SK-N-SH (cell line): ENCODE measurements around the gene YWHAE. TPM values are rescaled to one million over a fixed set of nuclear protein-coding genes. Genes with fewer than 3 reads are reported as not detected.

ENCODE experiments used
- CTCF ChIA-PET: fragments of 300-600, 350-600 bp; formaldehyde crosslinking; extraction: SDS; loops from one replicate; lab custom pipeline; 2021; lab: Yijun Ruan, JAX
- POLR2A ChIA-PET: fragments of 350-600 bp; sonication (Branson Sonifier 250); formaldehyde crosslinking; extraction: SDS; loops from one replicate; lab custom pipeline; 2020; ENCODE audit warnings: antibody characterized with exemption, inconsistent platforms; lab: Yijun Ruan, JAX
- DNase-seq: peaks from one replicate; pipeline ENCODE4 v3.0.0; 2012
- H2AFZ ChIP-seq: fragments of 200-600 bp; sonication (generic); 2 replicates; pipeline ENCODE4 v1.8.1; 2016; ENCODE audit warnings: antibody characterized with exemption, mild to moderate bottlenecking, low read depth
- H3F3A ChIP-seq: fragments of 200-600 bp; sonication (generic); replicated peaks from 2 replicates; pipeline ENCODE3; 2016; ENCODE audit warnings: antibody characterized with exemption, mild to moderate bottlenecking; ENCODE audit not compliant: insufficient read depth
- H3K27ac ChIP-seq, 2 experiments: fragments of 200-500 bp in 1 of 2; fragments of 200-600 bp in 1 of 2; sonication (Bioruptor generic) in 1 of 2; sonication (generic), shearing (Covaris generic) in 1 of 2; 2 replicates each; pipeline versions ENCODE4 v1.5.1 to v1.6.1; 2014 to 2016; ENCODE audit warnings: low read depth in 2 of 2, inconsistent platforms in 1 of 2, low read length in 1 of 2, mild to moderate bottlenecking in 1 of 2, mixed read lengths in 1 of 2
- H3K27me3 ChIP-seq: fragments of 200-600 bp; sonication (generic), shearing (Covaris generic); 2 replicates; pipeline ENCODE4 v1.6.1; 2016; ENCODE audit warnings: mixed run types; ENCODE audit not compliant: insufficient read depth
- H3K36me3 ChIP-seq, 2 experiments: fragments of 200-500 bp in 1 of 2; fragments of 200-600 bp in 1 of 2; sonication (Bioruptor generic) in 1 of 2; sonication (generic) in 1 of 2; replicated peaks in 1 of 2; 2 replicates each; pipeline versions ENCODE3 to v1.5.1; 2014 to 2016; ENCODE audit warnings: low read length in 1 of 2, mild to moderate bottlenecking in 1 of 2; ENCODE audit not compliant: insufficient read depth in 2 of 2, control insufficient read depth in 1 of 2
- H3K4me1 ChIP-seq, 2 experiments: fragments of 200-500 bp in 1 of 2; fragments of 200-600 bp in 1 of 2; sonication (Bioruptor generic) in 1 of 2; sonication (generic), shearing (Covaris generic) in 1 of 2; 2 replicates each; pipeline versions ENCODE4 v1.5.1 to v1.6.1; 2014 to 2016; ENCODE audit warnings: low read depth in 1 of 2, low read length in 1 of 2, mixed run types in 1 of 2; ENCODE audit not compliant: insufficient read depth in 2 of 2, control insufficient read depth in 1 of 2
- H3K4me2 ChIP-seq: fragments of 200-600 bp; sonication (generic), shearing (Covaris generic); 2 replicates; pipeline ENCODE4 v1.6.1; 2017; ENCODE audit warnings: mixed run types
- H3K4me3 ChIP-seq, 2 experiments: fragments of 200-500 bp in 1 of 2; fragments of 200-600 bp in 1 of 2; sonication (Bioruptor generic) in 1 of 2; sonication (generic), shearing (Covaris generic) in 1 of 2; 2 replicates each; pipeline versions ENCODE4 v1.5.1 to v1.8.1; 2014 to 2016; ENCODE audit warnings: low read depth in 2 of 2, inconsistent platforms in 1 of 2, low read length in 1 of 2, mild to moderate bottlenecking in 1 of 2, mixed read lengths in 1 of 2, moderate library complexity in 1 of 2
- H3K79me2 ChIP-seq: fragments of 200-600 bp; sonication (generic); 2 replicates; pipeline ENCODE4 v1.8.1; 2017; ENCODE audit warnings: mild to moderate bottlenecking; ENCODE audit not compliant: insufficient read depth
- H3K9ac ChIP-seq: fragments of 200-600 bp; sonication (generic); 2 replicates; pipeline ENCODE4 v1.6.1; 2017; ENCODE audit warnings: mixed run types
- H3K9me2 ChIP-seq: fragments of 200-600 bp; sonication (generic); 2 replicates; pipeline ENCODE4 v1.6.1; 2017; ENCODE audit warnings: mixed run types
- H3K9me3 ChIP-seq: fragments of 200-600 bp; sonication (generic); 2 replicates; pipeline ENCODE4 v1.6.1; 2017; ENCODE audit warnings: mixed run types, mild to moderate bottlenecking, moderate library complexity
- H4K20me1 ChIP-seq: fragments of 200-600 bp; sonication (generic); 2 replicates; pipeline ENCODE4 v1.6.1; 2017; ENCODE audit warnings: mild to moderate bottlenecking, mixed run types; ENCODE audit not compliant: insufficient read depth
- CHD2 ChIP-seq: fragments of 150-350 bp; IDR thresholded peaks from 2 replicates; pipeline ENCODE4 v1.6.1; 2018; ENCODE audit warnings: low read length; ENCODE audit not compliant: partially characterized antibody
- ELF1 ChIP-seq: IDR thresholded peaks from 2 replicates; pipeline ENCODE4 v1.4.0; 2012
- EP300 ChIP-seq, 2 experiments: IDR thresholded peaks; 2 replicates each; pipeline versions ENCODE4 v1.4.0 to v1.6.1; 2012; ENCODE audit warnings: borderline replicate concordance in 1 of 2, low read depth in 1 of 2, low read length in 1 of 2
- EZH2phosphoT487 ChIP-seq: fragments of 200-600 bp; sonication (generic); IDR thresholded peaks from 2 replicates; pipeline ENCODE4 v1.6.1; 2017; ENCODE audit warnings: low read depth, mixed run types, mild to moderate bottlenecking, antibody characterized with exemption, moderate library complexity, borderline replicate concordance
- FOSL2 ChIP-seq: IDR thresholded peaks from 2 replicates; pipeline ENCODE4 v1.4.0; 2012; ENCODE audit warnings: low read depth, mild to moderate bottlenecking, moderate library complexity, borderline replicate concordance
- FOXJ3 ChIP-seq: sonication (generic); formaldehyde crosslinking; IDR thresholded peaks from 2 replicates; pipeline ENCODE4 v1.5.1; 2020; ENCODE audit warnings: mild to moderate bottlenecking, missing genetic modification reagents
- GATA2 ChIP-seq: sonication (generic); formaldehyde crosslinking; IDR thresholded peaks from 2 replicates; pipeline ENCODE4 v1.5.0; 2020; ENCODE audit warnings: mild to moderate bottlenecking, missing genetic modification reagents
- JUND ChIP-seq: IDR thresholded peaks from 2 replicates; pipeline ENCODE4 v1.4.0; 2012
- MEF2A ChIP-seq: IDR thresholded peaks from 2 replicates; pipeline ENCODE4 v1.4.0; 2012; ENCODE audit warnings: low read depth, borderline replicate concordance
- RAD21 ChIP-seq: IDR thresholded peaks from 2 replicates; pipeline ENCODE4 v1.6.1; 2012; ENCODE audit warnings: mild to moderate bottlenecking, low read length
- RFX5 ChIP-seq: IDR thresholded peaks from 2 replicates; pipeline ENCODE4 v1.6.1; 2012; ENCODE audit warnings: mild to moderate bottlenecking, improper control_type of control experiment, low read length
- RXRA ChIP-seq: IDR thresholded peaks from 2 replicates; pipeline ENCODE4 v1.4.0; 2012; ENCODE audit warnings: low read depth, mild to moderate bottlenecking, borderline replicate concordance
- SIN3A ChIP-seq: IDR thresholded peaks from 2 replicates; pipeline ENCODE4 v1.6.1; 2012; ENCODE audit warnings: low read depth, mild to moderate bottlenecking, low read length, moderate library complexity, borderline replicate concordance
- SMC3 ChIP-seq: IDR thresholded peaks from 2 replicates; pipeline ENCODE4 v1.6.1; 2012; ENCODE audit warnings: low read depth, low read length, improper control_type of control experiment
- TCF12 ChIP-seq: IDR thresholded peaks from 2 replicates; pipeline ENCODE4 v1.4.0; 2012
- TEAD4 ChIP-seq: IDR thresholded peaks from 2 replicates; pipeline ENCODE4 v1.4.0; 2012; ENCODE audit warnings: mild to moderate bottlenecking, borderline replicate concordance; ENCODE audit not compliant: insufficient read depth
- WGBS: methylation state at CpG from one replicate; pipeline ENCODE4 v1.1.6; 2017; ENCODE audit warnings: low lambda C conversion rate; 5-methylcytosine and 5-hydroxymethylcytosine counted together
- polyA plus RNA-seq, 3 experiments: library from polyadenylated mRNA; depleted of rRNA; stranded (reverse); fragments of >200 nt; gene quantifications; 2 replicates each; pipeline ENCODE4 v1.2.3, GENCODE V29; 2012
- small RNA-seq, 7 experiments: library from RNA; depleted of rRNA; stranded (forward); fragments of <200 nt; gene quantifications; one replicate each; pipeline ENCODE3, GENCODE V24; 2012
- TF ChIP-seq, protein P1 (sequence below): IDR thresholded peaks from 2 replicates; pipeline ENCODE4; 2012
- TF ChIP-seq, protein P2 (sequence below): fragments of 200-600 bp; sonication (generic); IDR thresholded peaks from 2 replicates; pipeline ENCODE4 v1.6.1; 2017; ENCODE audit warnings: antibody characterized with exemption, mild to moderate bottlenecking, moderate library complexity
- TF ChIP-seq, protein P3 (sequence below): IDR thresholded peaks from 2 replicates; pipeline ENCODE4 v1.6.1; 2012; ENCODE audit warnings: mild to moderate bottlenecking, low read depth, low read length, moderate library complexity

YWHAE gene
- polyA plus RNA-seq, 1 of the 3 experiments (the other 2 are of a cell fraction): 1,023 TPM

DNA sequence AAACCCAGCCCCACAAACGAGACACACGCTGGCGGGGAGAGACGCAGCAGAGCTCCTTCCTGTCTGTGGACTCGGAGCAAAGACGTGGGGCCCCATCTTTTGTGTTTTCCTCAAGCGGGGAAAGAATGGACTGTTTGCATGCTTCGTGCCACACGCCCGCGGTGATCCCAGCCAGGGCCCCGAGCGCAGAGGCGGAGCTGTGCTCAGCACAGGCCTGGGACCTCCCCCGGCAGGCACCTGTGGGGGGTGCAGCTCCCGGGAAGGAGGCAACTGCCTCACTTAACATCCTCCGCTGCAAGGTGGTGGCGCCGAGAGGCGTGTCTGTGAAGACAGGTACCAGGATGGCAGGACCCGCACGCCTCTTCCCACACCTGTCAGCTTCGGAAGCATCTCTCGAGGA, 101.4 kb downstream of the YWHAE start:
- Histone ChIP-seq H3K27ac (no peak overlapping the region), H3K4me3 (no peak overlapping the region), H3K9me2 (no peaks in the 10 kb centered on the region), H4K20me1 (no peaks in the 10 kb centered on the region), H3K4me1 (no peaks in the 10 kb centered on the region; a peak in 1 of 4 replicates), H3K9ac (no peak overlapping the region), H3F3A (no peaks in the 10 kb centered on the region), H3K79me2 (no peaks in the 10 kb centered on the region), H3K4me2 (no peak overlapping the region), H3K9me3 (no peaks in the 10 kb centered on the region), H3K27me3 (peaks cover 24% of the 10 kb centered on the region), H3K36me3 (no peaks in the 10 kb centered on the region), H2AFZ (no peak overlapping the region)
- WGBS: 63% methylated on average over 5 of the region's 24 CpGs
- DNase-seq: no peak
- ChIA-PET POLR2A (no interaction called here), CTCF (interaction anchor here (1.1 to 3.0 kb wide), 4 partner anchors 18 to 217 kb away, joined by 3 to 14 read pairs (median 4); partner anchors contain the start of gene INPP5K)
- TF ChIP-seq SIN3A (no peak), SMC3 (no peak), TEAD4 (no peak), GATA2 (no peak), MEF2A (no peak), ELF1 (no peak), RAD21 (no peak), TCF12 (no peak), RFX5 (no peak), JUND (no peak), FOXJ3 (CRISPR knock-in tag) (no peak), FOSL2 (no peak), RXRA (no peak), CHD2 (no peak), EZH2phosphoT487 (no peak), EP300 (IDR thresholded peaks at IDR 0.05; ENCODE audit: borderline replicate concordance in 1 of 2, low read depth in 1 of 2, low read length in 1 of 2) (no peak)
- TF ChIP-seq, protein P1, sequence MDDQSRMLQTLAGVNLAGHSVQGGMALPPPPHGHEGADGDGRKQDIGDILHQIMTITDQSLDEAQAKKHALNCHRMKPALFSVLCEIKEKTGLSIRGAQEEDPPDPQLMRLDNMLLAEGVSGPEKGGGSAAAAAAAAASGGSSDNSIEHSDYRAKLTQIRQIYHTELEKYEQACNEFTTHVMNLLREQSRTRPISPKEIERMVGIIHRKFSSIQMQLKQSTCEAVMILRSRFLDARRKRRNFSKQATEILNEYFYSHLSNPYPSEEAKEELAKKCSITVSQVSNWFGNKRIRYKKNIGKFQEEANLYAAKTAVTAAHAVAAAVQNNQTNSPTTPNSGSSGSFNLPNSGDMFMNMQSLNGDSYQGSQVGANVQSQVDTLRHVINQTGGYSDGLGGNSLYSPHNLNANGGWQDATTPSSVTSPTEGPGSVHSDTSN: no peak
- TF ChIP-seq, protein P2, sequence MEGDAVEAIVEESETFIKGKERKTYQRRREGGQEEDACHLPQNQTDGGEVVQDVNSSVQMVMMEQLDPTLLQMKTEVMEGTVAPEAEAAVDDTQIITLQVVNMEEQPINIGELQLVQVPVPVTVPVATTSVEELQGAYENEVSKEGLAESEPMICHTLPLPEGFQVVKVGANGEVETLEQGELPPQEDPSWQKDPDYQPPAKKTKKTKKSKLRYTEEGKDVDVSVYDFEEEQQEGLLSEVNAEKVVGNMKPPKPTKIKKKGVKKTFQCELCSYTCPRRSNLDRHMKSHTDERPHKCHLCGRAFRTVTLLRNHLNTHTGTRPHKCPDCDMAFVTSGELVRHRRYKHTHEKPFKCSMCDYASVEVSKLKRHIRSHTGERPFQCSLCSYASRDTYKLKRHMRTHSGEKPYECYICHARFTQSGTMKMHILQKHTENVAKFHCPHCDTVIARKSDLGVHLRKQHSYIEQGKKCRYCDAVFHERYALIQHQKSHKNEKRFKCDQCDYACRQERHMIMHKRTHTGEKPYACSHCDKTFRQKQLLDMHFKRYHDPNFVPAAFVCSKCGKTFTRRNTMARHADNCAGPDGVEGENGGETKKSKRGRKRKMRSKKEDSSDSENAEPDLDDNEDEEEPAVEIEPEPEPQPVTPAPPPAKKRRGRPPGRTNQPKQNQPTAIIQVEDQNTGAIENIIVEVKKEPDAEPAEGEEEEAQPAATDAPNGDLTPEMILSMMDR: no peak
- TF ChIP-seq, protein P3, sequence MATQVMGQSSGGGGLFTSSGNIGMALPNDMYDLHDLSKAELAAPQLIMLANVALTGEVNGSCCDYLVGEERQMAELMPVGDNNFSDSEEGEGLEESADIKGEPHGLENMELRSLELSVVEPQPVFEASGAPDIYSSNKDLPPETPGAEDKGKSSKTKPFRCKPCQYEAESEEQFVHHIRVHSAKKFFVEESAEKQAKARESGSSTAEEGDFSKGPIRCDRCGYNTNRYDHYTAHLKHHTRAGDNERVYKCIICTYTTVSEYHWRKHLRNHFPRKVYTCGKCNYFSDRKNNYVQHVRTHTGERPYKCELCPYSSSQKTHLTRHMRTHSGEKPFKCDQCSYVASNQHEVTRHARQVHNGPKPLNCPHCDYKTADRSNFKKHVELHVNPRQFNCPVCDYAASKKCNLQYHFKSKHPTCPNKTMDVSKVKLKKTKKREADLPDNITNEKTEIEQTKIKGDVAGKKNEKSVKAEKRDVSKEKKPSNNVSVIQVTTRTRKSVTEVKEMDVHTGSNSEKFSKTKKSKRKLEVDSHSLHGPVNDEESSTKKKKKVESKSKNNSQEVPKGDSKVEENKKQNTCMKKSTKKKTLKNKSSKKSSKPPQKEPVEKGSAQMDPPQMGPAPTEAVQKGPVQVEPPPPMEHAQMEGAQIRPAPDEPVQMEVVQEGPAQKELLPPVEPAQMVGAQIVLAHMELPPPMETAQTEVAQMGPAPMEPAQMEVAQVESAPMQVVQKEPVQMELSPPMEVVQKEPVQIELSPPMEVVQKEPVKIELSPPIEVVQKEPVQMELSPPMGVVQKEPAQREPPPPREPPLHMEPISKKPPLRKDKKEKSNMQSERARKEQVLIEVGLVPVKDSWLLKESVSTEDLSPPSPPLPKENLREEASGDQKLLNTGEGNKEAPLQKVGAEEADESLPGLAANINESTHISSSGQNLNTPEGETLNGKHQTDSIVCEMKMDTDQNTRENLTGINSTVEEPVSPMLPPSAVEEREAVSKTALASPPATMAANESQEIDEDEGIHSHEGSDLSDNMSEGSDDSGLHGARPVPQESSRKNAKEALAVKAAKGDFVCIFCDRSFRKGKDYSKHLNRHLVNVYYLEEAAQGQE: no peak

Small RNAs within 50 kb of the gene (small RNA-seq; reads per million reads assigned to genes)
- 0 reads per million in 7 experiments for gene AC032044.2

Other genes with a start within 250 kb of the YWHAE start
- 86.1 and 117 TPM in 2 replicates for gene ABR, start 220.2 kb downstream of the YWHAE start, polyA plus RNA-seq (2012; rRNA removed)
- not detected in 2 replicates for gene BHLHA9, start 129.8 kb downstream of the YWHAE start, polyA plus RNA-seq (2012; rRNA removed)
- not detected in 2 replicates for gene TRARG1, start 120.6 kb downstream of the YWHAE start, polyA plus RNA-seq (2012; rRNA removed)
- gene CRK, start 56.0 kb upstream of the YWHAE start, polyA plus RNA-seq (2012; rRNA removed): 50.7 and 63.5 TPM in 2 replicates
- gene MYO1C, start 92.5 kb upstream of the YWHAE start, polyA plus RNA-seq (2012; rRNA removed): 98.0 and 102 TPM in 2 replicates
- gene INPP5K, start 116.4 kb upstream of the YWHAE start, polyA plus RNA-seq (2012; rRNA removed): 26.2 and 28.6 TPM in 2 replicates
- 49.1 and 50.4 TPM in 2 replicates for gene PITPNA, start 162.6 kb upstream of the YWHAE start, polyA plus RNA-seq (2012; rRNA removed)
- 9.8 and 11.0 TPM in 2 replicates for gene SLC43A2, start 228.6 kb upstream of the YWHAE start, polyA plus RNA-seq (2012; rRNA removed)
- 0.39 TPM in 2 replicates for gene SCARF1, start 245.5 kb upstream of the YWHAE start, polyA plus RNA-seq (2012; rRNA removed)
- gene RILP, start 249.6 kb upstream of the YWHAE start, polyA plus RNA-seq (2012; rRNA removed): 3.8 and 4.5 TPM in 2 replicates